Right kidney (tissue), 1 donor: ENCODE measurements around the gene NT5C3B.

Source experiments
- DNase-seq: peaks from one replicate; pipeline ENCODE4 v3.0.0-alpha.2; 2016

NT5C3B gene

GRCh38 chr17:41811549-41812380 lies 24.3 kb downstream of the NT5C3B start, which contains the start of gene P3H4:
Gene P3H4, minus strand, starts transcription at chr17:41811949. Its CDS starts 34 bp downstream, at chr17:41811915.
- peak; percentile 99 for DNase-seq

GRCh38 chr17:41810659-41811548 lies 25.1 kb downstream of the NT5C3B start:
- DNase-seq = peak; percentile 39

DNA sequence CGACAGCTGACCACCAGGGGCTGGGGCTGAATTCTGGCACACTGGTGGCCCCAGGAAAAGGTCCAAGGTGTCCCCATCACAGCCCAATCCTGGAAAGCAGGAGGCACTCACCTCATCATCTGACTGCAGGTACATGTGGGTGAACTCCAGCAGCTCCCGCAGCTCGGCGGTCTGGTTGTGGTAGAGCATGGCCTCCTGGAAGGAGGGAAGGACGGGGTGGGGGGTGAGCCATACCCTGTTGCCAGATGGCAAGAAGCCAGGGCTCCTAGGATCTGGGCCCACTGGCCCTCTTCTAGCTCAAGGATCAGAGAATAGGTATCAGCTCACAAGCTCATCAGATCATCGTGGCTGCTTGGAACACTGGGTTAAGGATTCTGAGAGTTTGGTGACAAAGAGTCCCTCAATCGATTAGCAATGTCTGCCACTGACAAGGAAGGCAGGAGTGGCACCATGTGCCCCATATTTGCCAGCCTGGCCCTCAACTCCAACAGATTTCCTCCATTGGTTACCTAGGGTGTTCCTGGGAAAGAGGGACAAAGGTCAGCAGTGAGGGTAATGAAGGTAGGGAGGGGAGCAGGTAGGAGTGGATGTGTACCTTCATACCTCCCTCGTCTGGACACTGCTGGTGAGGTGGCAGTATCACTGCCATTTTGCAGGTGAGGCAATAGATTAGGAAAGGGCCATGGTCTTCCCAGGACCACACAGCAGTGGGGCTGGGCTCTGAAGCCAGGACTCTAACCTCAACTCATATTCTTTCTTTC lies 29.2 kb downstream of the NT5C3B start:
- no peak for DNase-seq

DNA sequence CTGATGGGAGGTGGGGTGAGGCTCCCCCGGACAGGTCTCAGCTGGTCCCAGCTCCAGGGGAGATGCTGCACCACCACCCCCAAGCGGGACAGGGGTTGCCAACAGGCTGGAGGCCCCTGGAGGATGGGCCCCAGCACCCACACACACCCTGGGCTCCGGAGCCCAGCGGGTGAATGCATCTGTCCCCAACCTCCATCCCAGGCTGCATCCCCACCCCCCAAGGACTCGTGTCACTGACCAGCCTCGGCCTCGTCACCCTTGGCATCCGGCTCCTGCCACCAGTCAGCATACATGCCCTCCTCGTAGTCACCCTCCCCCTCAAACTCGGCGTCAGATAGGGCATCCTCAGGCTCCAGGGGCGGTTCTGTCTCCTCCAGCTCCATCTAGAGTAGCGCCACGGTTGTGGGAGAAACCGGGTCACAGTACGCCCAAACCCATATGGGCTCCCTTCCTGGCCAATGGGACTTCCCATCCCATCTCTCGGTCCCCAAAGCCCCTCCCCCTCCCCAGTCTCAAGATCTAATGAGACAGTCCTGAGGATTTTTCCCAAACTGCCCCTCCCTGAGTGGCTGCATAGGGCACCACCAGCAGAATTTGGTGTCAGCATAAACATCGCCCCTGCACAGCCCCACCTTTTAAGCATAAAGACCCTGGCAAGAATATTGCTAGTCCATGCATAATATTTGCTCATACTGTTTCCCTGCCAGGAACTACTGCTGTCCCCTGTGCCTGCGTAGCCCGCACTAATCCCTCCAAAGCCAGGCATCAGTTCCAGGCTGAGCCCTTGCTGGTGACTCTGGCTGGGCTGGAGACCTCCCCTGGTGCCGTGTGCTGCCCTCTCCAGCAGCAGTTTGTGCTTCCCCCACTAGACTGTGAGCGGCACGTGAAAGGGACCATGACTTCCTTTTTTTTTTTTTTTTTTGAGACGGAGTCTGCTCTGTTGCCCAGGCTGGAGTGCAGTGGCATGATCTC lies 32.7 kb downstream of the NT5C3B start:
- no peak for DNase-seq

GRCh38 chr17:41801374-41802271 lies 34.4 kb downstream of the NT5C3B start:
- DNase-seq = peak; percentile 81

DNA sequence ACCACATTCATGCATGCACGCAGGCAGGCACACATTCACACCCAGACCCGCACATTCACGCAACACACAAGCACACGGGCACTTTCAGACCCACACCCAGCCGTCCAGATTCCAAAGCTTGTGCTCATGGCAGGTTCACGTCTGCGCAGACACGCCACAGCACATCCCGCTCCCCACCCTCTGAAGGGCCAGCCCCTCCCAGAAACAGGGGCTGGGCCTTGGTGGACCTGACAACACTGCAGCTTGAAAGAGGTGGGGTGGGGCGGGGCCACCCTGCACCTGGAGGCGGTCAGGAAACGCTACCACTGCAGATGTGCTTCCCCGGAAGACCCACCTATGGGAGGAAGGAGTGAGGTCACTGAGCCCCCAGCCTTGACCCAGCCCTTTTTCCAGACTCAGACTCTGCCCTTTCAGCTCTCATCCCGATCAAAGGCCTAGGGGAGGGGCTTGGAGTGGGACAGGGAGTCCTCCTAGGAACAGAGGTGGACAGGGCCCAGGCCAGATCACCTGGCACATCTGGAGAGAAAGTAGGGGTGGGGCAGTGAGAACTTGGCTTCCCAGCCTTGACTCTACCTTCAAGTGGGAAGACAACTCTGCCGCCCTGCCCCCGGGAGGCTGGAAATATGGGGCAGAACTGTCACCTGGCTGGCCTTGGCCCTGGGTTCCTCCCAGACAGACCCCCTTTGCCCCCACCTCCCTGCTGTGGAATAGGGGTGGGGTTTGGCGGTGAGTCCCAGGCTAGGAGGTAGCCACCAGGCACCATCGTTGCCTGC lies 35.2 kb downstream of the NT5C3B start:
- peak; percentile 83 for DNase-seq

DNA sequence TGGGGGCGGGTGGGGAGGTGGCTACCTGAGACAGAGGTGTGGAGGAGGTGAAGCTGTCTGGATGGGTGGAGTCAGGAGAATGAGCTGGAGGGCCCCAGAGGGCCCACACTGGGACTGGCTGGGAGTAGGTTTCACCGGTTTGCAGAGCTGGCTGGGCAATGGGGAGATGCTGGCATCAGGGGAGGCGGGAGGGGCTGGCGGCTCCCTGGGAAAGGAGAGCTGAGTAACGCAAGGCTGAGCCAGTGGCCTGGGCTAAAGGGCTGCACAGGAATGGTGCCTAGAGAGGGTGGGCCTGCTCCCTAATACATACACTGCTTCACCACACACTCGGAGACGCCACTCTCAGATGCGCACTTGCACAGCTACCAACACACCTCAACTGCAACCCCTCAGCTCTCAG lies 36.7 kb downstream of the NT5C3B start:
- DNase-seq = no peak

DNA sequence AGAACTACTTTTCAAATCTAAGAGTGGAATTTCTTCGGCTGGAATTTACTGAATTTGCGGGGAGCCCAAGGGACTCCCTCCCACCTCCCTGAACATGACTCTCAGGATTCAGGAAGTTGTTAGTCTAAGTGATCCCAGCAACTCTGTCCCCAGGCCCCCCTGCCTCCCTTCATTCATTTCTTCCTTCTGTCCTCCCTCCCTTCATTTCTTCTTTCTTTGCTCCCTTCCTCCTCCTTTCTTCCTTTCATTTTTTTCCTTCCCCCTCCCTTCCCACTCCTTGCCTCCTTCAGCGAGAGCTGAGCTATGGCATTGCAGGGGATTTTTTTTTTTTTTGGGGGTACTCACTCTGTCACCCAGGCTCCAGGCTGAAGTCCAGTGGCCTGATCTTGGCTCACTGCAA lies 38.7 kb downstream of the NT5C3B start:
- no peak for DNase-seq

- no peak for DNase-seq
Measured at GRCh38 chr17:41796121-41796895, 39.7 kb downstream of the NT5C3B start.

- DNase-seq = no peak
Measured at GRCh38 chr17:41794540-41794975, 41.5 kb downstream of the NT5C3B start.

GRCh38 chr17:41793784-41794539 lies 42.1 kb downstream of the NT5C3B start:
- peak; percentile 66 for DNase-seq

- peak; percentile 78 for DNase-seq
Measured at GRCh38 chr17:41792845-41793783, 42.9 kb downstream of the NT5C3B start.

DNA sequence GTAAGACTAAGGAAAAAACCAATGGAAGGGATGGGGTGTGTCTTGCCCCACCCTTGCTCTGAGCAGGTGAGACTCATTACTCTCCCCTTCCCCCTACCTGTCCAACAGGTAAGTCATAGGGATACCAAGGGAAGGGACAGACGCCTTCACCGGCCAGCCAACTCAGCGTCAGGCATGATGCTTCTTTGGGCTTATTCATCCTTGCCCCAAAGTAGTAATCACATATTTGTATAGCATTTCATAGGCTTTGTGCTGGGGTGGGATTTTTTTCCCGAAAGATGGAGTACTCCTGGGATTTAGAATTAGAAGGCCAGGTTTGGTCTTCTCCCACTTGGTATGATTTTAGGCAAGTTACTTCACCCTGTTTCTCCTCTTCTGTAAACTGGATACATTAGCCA lies 49.0 kb downstream of the NT5C3B start:
- DNase-seq = no peak

- peak; percentile 95 for DNase-seq
Measured at GRCh38 chr17:41786227-41787020, 49.6 kb downstream of the NT5C3B start, which contains the start of gene JUP. Gene JUP, minus strand, starts transcription at chr17:41786711. Its CDS starts 14,857 bp downstream, at chr17:41771854.

GRCh38 chr17:41785859-41786226 lies 50.2 kb downstream of the NT5C3B start:
- DNase-seq = no peak
